K562 (cell line): Measurements from ENCODE around the gene AKT2. TPM values are rescaled to one million over a fixed set of nuclear protein-coding genes. Genes with fewer than 3 reads are reported as not detected.

Experiments used
- BMI1 ChIP-seq: fragments of 150-350 bp; IDR thresholded peaks from 2 replicates; pipeline ENCODE4 v1.6.1; 2014; ENCODE audit warnings: low read length
- BRCA1 ChIP-seq, 2 experiments: fragments of 450-650 bp in 1 of 2; sonication (generic) in 1 of 2; formaldehyde crosslinking in 1 of 2; IDR thresholded peaks; 2 replicates each; pipeline versions ENCODE4 v1.5.0 to v1.6.1; 2017 to 2020; ENCODE audit warnings: mild to moderate bottlenecking in 1 of 2, missing genetic modification reagents in 1 of 2
- C11orf30 ChIP-seq: fragments of 450-650 bp; IDR thresholded peaks from 2 replicates; pipeline ENCODE4 v1.6.1; 2016; ENCODE audit warnings: low read depth, mild to moderate bottlenecking
- DPF2 ChIP-seq: fragments of 450-650 bp; IDR thresholded peaks from 2 replicates; pipeline ENCODE4 v1.6.1; 2016
- FOXM1 ChIP-seq, 2 experiments: fragments of 450-650 bp in 1 of 2; sonication (generic) in 1 of 2; formaldehyde crosslinking in 1 of 2; IDR thresholded peaks; 2 replicates each; pipeline versions ENCODE4 v1.6.1 to v1.9.0; 2017 to 2022; ENCODE audit warnings: low read depth in 2 of 2, mild to moderate bottlenecking in 2 of 2, missing genetic modification reagents in 1 of 2, moderate library complexity in 1 of 2
- JUN ChIP-seq, 2 experiments: sonication (generic) in 1 of 2; formaldehyde crosslinking in 1 of 2; IDR thresholded peaks; 2 replicates each; pipeline versions ENCODE4 v1.6.1 to v1.8.0; 2012 to 2022; ENCODE audit warnings: borderline replicate concordance in 2 of 2, mild to moderate bottlenecking in 2 of 2, improper control_type of control experiment in 1 of 2, low read depth in 1 of 2, low read length in 1 of 2, missing genetic modification reagents in 1 of 2
- JUND ChIP-seq, 2 experiments: IDR thresholded peaks; 2 replicates in 1 of 2; 3 replicates in 1 of 2; pipeline ENCODE4 v1.6.1; 2011; ENCODE audit warnings: borderline replicate concordance in 2 of 2, low read depth in 2 of 2, low read length in 2 of 2, improper control_type of control experiment in 1 of 2, missing biosample characterization in 1 of 2, missing genetic modification characterization in 1 of 2, missing genetic modification reagents in 1 of 2
- MAFG ChIP-seq: fragments of 450-650 bp; conservative IDR thresholded peaks from 2 replicates; pipeline ENCODE4 v1.6.1; 2016; ENCODE audit warnings: missing genetic modification characterization, missing compliant biosample characterization
- MED1 ChIP-seq: sonication (generic); formaldehyde crosslinking; IDR thresholded peaks from 2 replicates; pipeline ENCODE4 v1.8.1; 2023; ENCODE audit warnings: missing genetic modification reagents, borderline replicate concordance
- NCOA1 ChIP-seq: fragments of 450-650 bp; IDR thresholded peaks from 2 replicates; pipeline ENCODE4 v1.6.1; 2016; ENCODE audit warnings: low read depth
- NCOA2 ChIP-seq, 2 experiments: fragments of 450-650 bp; IDR thresholded peaks; 2 replicates each; pipeline ENCODE4 v1.6.1; 2018; ENCODE audit warnings: mild to moderate bottlenecking in 2 of 2, moderate library complexity in 1 of 2; ENCODE audit not compliant: partially characterized antibody in 2 of 2
- SP1 ChIP-seq: sonication (generic); formaldehyde crosslinking; IDR thresholded peaks from 2 replicates; pipeline ENCODE4 v1.8.1; 2022; ENCODE audit warnings: mild to moderate bottlenecking, missing genetic modification reagents
- TBL1XR1 ChIP-seq, 2 experiments: IDR thresholded peaks; 2 replicates each; pipeline ENCODE4 v1.6.1; 2012; ENCODE audit warnings: improper control_type of control experiment in 2 of 2, low read length in 2 of 2, mild to moderate bottlenecking in 1 of 2
- ZBTB7A ChIP-seq: IDR thresholded peaks from 2 replicates; pipeline ENCODE4 v1.6.1; 2011; ENCODE audit warnings: low read depth, mild to moderate bottlenecking, low read length, moderate library complexity, borderline replicate concordance; ENCODE audit not compliant: control insufficient read depth
- ZFX ChIP-seq: sonication (generic); formaldehyde crosslinking; IDR thresholded peaks from 2 replicates; pipeline ENCODE4 v1.8.0; 2022; ENCODE audit warnings: mild to moderate bottlenecking, missing genetic modification reagents, moderate library complexity
- ZHX1 ChIP-seq: fragments of 150-350 bp; conservative IDR thresholded peaks from 2 replicates; pipeline ENCODE4 v1.6.1; 2014; ENCODE audit warnings: low read length
- ZNF12 ChIP-seq: sonication (generic); formaldehyde crosslinking; IDR thresholded peaks from 2 replicates; pipeline ENCODE4 v1.4.0; 2020; ENCODE audit warnings: mild to moderate bottlenecking, missing genetic modification reagents
- ZNF121 ChIP-seq: sonication (generic); formaldehyde crosslinking; conservative IDR thresholded peaks from 2 replicates; pipeline ENCODE4 v1.8.0; 2022; ENCODE audit warnings: missing genetic modification reagents
- ZSCAN32 ChIP-seq: fragments of 450-650 bp; formaldehyde crosslinking; IDR thresholded peaks from 2 replicates; pipeline ENCODE4 v1.4.0; 2020; ENCODE audit warnings: mild to moderate bottlenecking, moderate library complexity
- polyA plus RNA-seq, 8 experiments: library from polyadenylated mRNA; depleted of rRNA in 4 of 8; stranded (reverse) in 5 of 8; unstranded in 3 of 8; fragments of >200 nt; fragmentation: Nextera tagmentation in 2 of 8; fragmentation: Illumina TruSeq in 1 of 8; extraction: Ambion mirVana in 2 of 8; extraction: Trizol in 1 of 8; gene quantifications; 2 replicates each; pipeline versions ENCODE4 v1.2.1 to v1.2.3, GENCODE V29; 2011 to 2014; ENCODE audit warnings: inconsistent platforms in 1 of 8, missing spikeins in 1 of 8
- total RNA-seq, 7 experiments: library from RNA; depleted of rRNA in 6 of 7; stranded (reverse); fragments of >200 nt in 6 of 7; fragmentation: Illumina TruSeq in 2 of 7; extraction: Trizol in 2 of 7; gene quantifications; 2 replicates each; pipeline versions ENCODE4 v1.2.1 to v1.2.3, GENCODE V29; 2011 to 2021; ENCODE audit warnings: low replicate concordance in 1 of 7
- TF ChIP-seq, protein P1 (sequence below): fragments of 250-450 bp; sonication (Bioruptor Pico); IDR thresholded peaks from 2 replicates; pipeline ENCODE4 v1.8.0; 2021; ENCODE audit warnings: moderate library complexity, mild to moderate bottlenecking, inconsistent platforms
- TF ChIP-seq, protein P2 (sequence below): IDR thresholded peaks from 2 replicates; pipeline ENCODE4 v1.6.1; 2012; ENCODE audit warnings: low read depth, low read length, improper control_type of control experiment, borderline replicate concordance
- TF ChIP-seq, protein P3 (sequence below): fragments of 450-650 bp; formaldehyde crosslinking; IDR thresholded peaks from 2 replicates; pipeline ENCODE4 v1.4.0; 2020; ENCODE audit warnings: mild to moderate bottlenecking, moderate library complexity

AKT2 gene
- total and polyA plus RNA-seq, 9 of the 15 experiments (the other 6 are each of a cell fraction or from before 2014, with no cell fraction given): 1.1 to 132 (median 67.7) TPM

DNA sequence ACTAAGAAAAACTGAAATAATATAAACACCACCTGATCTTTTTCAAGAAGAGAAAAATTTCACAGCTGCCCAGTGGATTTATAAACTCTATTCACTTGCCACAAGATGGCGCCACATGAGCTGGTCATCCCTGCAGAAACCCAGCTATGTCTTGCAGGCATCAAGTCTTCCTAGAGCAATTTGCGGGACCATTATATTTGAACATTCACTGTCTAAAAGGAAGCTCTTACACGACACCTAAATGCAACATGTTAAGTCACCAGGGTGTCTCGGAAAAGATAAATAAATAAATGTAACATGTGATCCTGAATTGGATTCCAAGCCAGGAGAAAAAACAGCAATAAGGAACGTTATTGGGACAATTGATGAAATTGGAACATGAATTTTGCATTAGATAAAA lies 20.3 kb upstream of the AKT2 start (continued):
- TF ChIP-seq JUN (IDR thresholded peaks at IDR 0.05; ENCODE audit: borderline replicate concordance, low read depth, low read length): 0 out of 2 replicates have a peak, but pooled peaks have one; percentile 14
- TF ChIP-seq JUN (CRISPR knock-in tag; IDR thresholded peaks at IDR 0.05; ENCODE audit: borderline replicate concordance): no peak
- TF ChIP-seq ZFX (CRISPR knock-in tag): no peak
- peak; percentile 10; the same call in 1 of the 2 replicates for TF ChIP-seq FOXM1 (IDR thresholded peaks at IDR 0.05; ENCODE audit: low read depth)
- TF ChIP-seq FOXM1 (CRISPR knock-in tag; IDR thresholded peaks at IDR 0.05; ENCODE audit: low read depth): no peak
- no peak for TF ChIP-seq MAFG
- TF ChIP-seq, protein P1, sequence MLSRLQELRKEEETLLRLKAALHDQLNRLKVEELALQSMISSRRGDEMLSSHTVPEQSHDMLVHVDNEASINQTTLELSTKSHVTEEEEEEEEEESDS (CRISPR knock-in tag): no peak
- 0 out of 2 replicates have a peak, but pooled peaks have one; percentile 9 for TF ChIP-seq DPF2
- TF ChIP-seq JUND (IDR thresholded peaks at IDR 0.05; ENCODE audit: borderline replicate concordance, low read depth, low read length): 0 out of 2 replicates have a peak, but pooled peaks have one; percentile 28
- no peak for TF ChIP-seq JUND (tag; IDR thresholded peaks at IDR 0.05; ENCODE audit: borderline replicate concordance, low read depth, low read length)
- TF ChIP-seq MED1 (CRISPR knock-in tag): no peak
- no peak for TF ChIP-seq NCOA1
- TF ChIP-seq TBL1XR1 (IDR thresholded peaks at IDR 0.05; ENCODE audit: low read length in 2 of 2): peak in 1 of 2 experiments; percentile 29; a peak in 1 of 4 replicates
- no peak for TF ChIP-seq ZBTB7A
- TF ChIP-seq, protein P2, sequence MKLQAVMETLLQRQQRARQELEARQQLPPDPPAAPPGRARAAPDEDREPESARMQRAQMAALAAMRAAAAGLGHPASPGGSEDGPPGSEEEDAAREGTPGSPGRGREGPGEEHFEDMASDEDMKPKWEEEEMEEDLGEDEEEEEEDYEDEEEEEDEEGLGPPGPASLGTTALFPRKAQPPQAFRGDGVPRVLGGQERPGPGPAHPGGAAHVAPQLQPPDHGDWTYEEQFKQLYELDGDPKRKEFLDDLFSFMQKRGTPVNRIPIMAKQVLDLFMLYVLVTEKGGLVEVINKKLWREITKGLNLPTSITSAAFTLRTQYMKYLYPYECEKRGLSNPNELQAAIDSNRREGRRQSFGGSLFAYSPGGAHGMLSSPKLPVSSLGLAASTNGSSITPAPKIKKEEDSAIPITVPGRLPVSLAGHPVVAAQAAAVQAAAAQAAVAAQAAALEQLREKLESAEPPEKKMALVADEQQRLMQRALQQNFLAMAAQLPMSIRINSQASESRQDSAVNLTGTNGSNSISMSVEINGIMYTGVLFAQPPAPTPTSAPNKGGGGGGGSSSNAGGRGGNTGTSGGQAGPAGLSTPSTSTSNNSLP: 0 out of 2 replicates have a peak, but pooled peaks have one; percentile 28
- no peak for TF ChIP-seq BRCA1 (IDR thresholded peaks at IDR 0.05)
- TF ChIP-seq BRCA1 (CRISPR knock-in tag; IDR thresholded peaks at IDR 0.05): no peak
- TF ChIP-seq, protein P3, sequence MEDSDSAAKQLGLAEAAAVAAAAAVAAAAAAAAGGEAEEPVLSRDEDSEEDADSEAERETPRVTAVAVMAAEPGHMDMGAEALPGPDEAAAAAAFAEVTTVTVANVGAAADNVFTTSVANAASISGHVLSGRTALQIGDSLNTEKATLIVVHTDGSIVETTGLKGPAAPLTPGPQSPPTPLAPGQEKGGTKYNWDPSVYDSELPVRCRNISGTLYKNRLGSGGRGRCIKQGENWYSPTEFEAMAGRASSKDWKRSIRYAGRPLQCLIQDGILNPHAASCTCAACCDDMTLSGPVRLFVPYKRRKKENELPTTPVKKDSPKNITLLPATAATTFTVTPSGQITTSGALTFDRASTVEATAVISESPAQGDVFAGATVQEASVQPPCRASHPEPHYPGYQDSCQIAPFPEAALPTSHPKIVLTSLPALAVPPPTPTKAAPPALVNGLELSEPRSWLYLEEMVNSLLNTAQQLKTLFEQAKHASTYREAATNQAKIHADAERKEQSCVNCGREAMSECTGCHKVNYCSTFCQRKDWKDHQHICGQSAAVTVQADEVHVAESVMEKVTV (CRISPR knock-in tag): peak; percentile 81
- TF ChIP-seq ZNF12 (CRISPR knock-in tag): no peak
- no peak for TF ChIP-seq NCOA2 (IDR thresholded peaks at IDR 0.05; ENCODE audit: partially characterized antibody in 2 of 2)
- no peak for TF ChIP-seq C11orf30
- 0 out of 2 replicates have a peak, but pooled peaks have one; percentile 24 for TF ChIP-seq SP1 (CRISPR knock-in tag)
- no peak for TF ChIP-seq ZSCAN32
- TF ChIP-seq ZNF121 (CRISPR knock-in tag): no peak
- TF ChIP-seq BMI1: no peak
- no peak for TF ChIP-seq ZHX1
